ENCODE results near the gene VWA5A.

The VWA5A gene

DNA sequence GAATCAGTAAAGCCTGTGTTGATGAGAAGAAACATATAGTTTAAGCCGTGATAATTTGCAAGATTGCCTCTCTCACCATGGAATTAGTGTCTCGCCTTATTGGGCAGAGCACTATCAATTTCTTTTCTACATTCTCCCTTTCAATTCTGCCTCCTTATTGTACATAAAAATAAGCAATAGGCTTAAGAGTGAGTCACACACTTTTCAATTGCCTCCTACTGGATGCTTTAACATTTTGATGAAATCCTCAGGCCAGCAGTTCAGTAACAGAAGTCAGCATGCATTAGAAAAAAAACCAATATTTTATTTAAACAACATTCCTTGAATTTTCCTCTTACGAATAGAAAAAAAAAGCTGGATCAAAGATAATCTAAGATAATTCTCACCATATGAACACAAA, 33.8 kb upstream of the VWA5A start:
- Mint-ChIP-seq H3K4me1 (ENCODE audit: low read depth) (peaks cover 3% of the 10 kb centered on the region), H3K27me3 (ENCODE audit: low read depth) (peaks cover 25% of the 10 kb centered on the region), H3K36me3 (ENCODE audit: low read depth) (no peaks in the 10 kb centered on the region)

DNA sequence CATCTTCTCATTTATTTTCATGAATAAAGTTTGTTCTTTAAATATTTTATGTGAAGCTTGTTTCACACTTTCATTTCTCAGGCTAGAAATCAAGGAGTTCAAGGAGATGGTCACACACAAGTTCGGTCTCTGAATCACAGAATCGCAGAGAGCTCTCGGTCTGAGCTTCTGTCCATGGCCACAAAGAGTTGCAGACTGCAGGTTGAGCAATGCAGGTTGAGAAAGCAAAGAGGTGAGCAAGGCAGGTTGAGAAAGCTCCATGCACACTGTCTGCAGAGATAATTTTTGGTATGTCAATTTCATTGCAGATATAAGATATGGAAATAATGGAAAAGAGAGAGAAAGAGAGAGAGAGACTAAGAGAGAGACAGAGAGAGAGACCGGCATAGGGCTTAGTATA, 32.9 kb upstream of the VWA5A start:
- Mint-ChIP-seq H3K36me3 (ENCODE audit: low read depth) (no peaks in the 10 kb centered on the region), H3K27me3 (ENCODE audit: low read depth) (peaks cover 24% of the 10 kb centered on the region), H3K4me1 (ENCODE audit: low read depth) (peaks cover under 1% of the 10 kb centered on the region), H3K4me3 (no peak overlapping the region), H3K9me3 (no peaks in the 10 kb centered on the region), H3K27ac (no peak overlapping the region)

More for the DNA sequence above, 33.8 kb upstream of the VWA5A start:
- Mint-ChIP-seq H3K4me3 (no peak overlapping the region), H3K9me3 (no peaks in the 10 kb centered on the region), H3K27ac (no peak overlapping the region)

DNA sequence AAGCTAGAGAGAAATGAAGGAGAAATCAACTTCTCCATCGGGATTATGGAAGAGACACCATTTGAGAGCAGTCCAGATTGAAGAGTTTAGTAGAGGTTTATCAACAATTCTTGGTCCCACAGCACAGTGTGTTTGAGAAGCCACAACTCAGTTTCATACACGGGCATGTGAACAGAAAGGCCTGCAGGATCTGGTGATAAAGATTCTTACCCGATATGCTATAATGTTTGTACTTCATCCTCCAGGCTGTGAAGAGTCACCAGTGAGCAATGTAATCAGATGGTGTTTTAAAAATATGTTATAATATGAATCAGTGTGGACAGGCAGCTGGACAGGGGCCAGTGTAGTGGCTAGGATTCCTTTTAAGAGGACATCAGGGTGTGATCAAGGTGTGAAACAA, 29.7 kb upstream of the VWA5A start:
- no peaks in the 10 kb centered on the region for H3K4me1 Mint-ChIP-seq (ENCODE audit: low read depth)
- H3K4me3 Mint-ChIP-seq, result no peak overlapping the region
- H3K9me3 Mint-ChIP-seq, result no peaks in the 10 kb centered on the region
- H3K27me3 Mint-ChIP-seq (ENCODE audit: low read depth), result peaks cover 23% of the 10 kb centered on the region
- H3K36me3 Mint-ChIP-seq (ENCODE audit: low read depth), result no peaks in the 10 kb centered on the region
- no peak overlapping the region for H3K27ac Mint-ChIP-seq

- Mint-ChIP-seq H3K36me3 (ENCODE audit: low read depth) (no peaks in the 10 kb centered on the region), H3K4me1 (ENCODE audit: low read depth) (no peaks in the 10 kb centered on the region), H3K27me3 (ENCODE audit: low read depth) (peaks cover 27% of the 10 kb centered on the region), H3K9me3 (no peaks in the 10 kb centered on the region), H3K27ac (no peak overlapping the region), H3K4me3 (no peak overlapping the region)
Observed at GRCh38 chr11:124085997-124086846, 29.0 kb upstream of the VWA5A start.

DNA sequence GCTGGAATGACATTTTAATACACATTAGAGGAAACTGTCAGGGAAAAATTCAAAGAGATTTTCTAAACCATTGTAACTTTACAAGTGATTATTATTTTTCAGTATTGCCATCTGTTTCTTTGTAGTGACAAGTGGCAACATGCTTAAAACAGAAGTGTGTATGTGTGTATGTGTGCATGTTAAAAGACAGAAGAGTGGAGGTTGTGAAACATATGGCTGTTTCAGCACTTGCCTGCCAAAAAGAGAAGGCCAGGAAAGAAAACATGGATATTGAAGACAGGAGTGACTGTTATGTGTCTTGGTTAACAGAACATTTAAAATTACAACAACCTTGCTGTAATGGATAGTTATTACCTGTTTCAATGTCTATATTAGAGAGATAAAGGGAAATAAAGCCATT, 24.3 kb upstream of the VWA5A start:
- peaks cover 33% of the 10 kb centered on the region for H3K27me3 Mint-ChIP-seq (ENCODE audit: low read depth)
- H3K4me3 Mint-ChIP-seq, result no peak overlapping the region
- H3K36me3 Mint-ChIP-seq (ENCODE audit: low read depth), result no peaks in the 10 kb centered on the region
- H3K9me3 Mint-ChIP-seq, result no peaks in the 10 kb centered on the region
- H3K27ac Mint-ChIP-seq, result no peak overlapping the region
- no peaks in the 10 kb centered on the region for H3K4me1 Mint-ChIP-seq (ENCODE audit: low read depth)

DNA sequence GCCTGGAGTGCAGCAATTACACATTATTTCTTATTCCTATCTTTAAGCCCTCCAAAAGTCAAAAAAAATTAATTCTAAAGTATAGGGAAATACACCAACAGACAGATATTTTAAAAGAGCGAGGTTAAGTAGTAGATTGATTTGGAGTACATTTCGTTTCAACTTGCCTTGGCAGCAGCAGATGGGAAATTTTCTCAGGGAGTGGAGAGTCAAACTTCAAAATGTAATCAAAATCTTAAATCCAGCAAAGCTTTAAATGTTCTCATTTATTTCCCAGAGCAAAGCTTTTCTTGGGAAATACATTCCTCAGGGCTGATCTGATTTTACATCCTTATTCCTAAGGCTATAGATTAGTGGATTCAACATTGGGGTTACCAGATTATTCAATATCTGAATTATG, 21.9 kb upstream of the VWA5A start:
- H3K4me1 Mint-ChIP-seq (ENCODE audit: low read depth), result no peaks in the 10 kb centered on the region
- no peak overlapping the region for H3K4me3 Mint-ChIP-seq
- H3K27ac Mint-ChIP-seq, result no peak overlapping the region
- H3K9me3 Mint-ChIP-seq, result no peaks in the 10 kb centered on the region
- no peaks in the 10 kb centered on the region for H3K36me3 Mint-ChIP-seq (ENCODE audit: low read depth)
- H3K27me3 Mint-ChIP-seq (ENCODE audit: low read depth), result peaks cover 25% of the 10 kb centered on the region

- Mint-ChIP-seq H3K36me3 (ENCODE audit: low read depth) (no peaks in the 10 kb centered on the region), H3K4me3 (no peak overlapping the region), H3K27me3 (ENCODE audit: low read depth) (peaks cover 22% of the 10 kb centered on the region)
Observed at GRCh38 chr11:124094731-124095130, 20.5 kb upstream of the VWA5A start.

DNA sequence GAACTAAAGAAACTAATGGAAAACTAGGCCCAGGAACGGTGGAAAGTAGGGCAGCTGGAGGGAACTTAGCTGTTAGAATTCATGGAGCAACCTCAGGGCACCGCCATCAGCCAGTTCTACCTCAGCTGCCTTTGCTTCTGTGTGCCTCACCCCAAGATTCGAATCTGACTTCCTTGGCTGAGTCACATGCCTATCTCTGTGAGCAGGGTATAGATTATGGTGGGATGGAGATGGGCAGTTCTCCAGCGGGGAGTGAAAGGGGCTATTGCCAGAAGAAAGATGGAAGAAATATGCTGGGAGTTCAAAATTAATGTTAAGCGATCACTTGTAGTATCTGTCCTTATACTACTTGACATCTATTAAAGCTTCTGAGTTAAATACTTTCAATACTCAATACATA, 18.9 kb upstream of the VWA5A start:
- Mint-ChIP-seq H3K4me1 (ENCODE audit: low read depth) (no peaks in the 10 kb centered on the region), H3K4me3 (no peak overlapping the region), H3K27me3 (ENCODE audit: low read depth) (peaks cover 26% of the 10 kb centered on the region), H3K36me3 (ENCODE audit: low read depth) (no peaks in the 10 kb centered on the region), H3K27ac (no peak overlapping the region), H3K9me3 (no peaks in the 10 kb centered on the region)

More at GRCh38 chr11:124094731-124095130, 20.5 kb upstream of the VWA5A start:
- no peaks in the 10 kb centered on the region for H3K4me1 Mint-ChIP-seq (ENCODE audit: low read depth)
- H3K27ac Mint-ChIP-seq, result no peak overlapping the region
- H3K9me3 Mint-ChIP-seq, result no peaks in the 10 kb centered on the region

- no peak overlapping the region for H3K27ac Mint-ChIP-seq
- no peaks in the 10 kb centered on the region for H3K9me3 Mint-ChIP-seq
- peaks cover 27% of the 10 kb centered on the region for H3K27me3 Mint-ChIP-seq (ENCODE audit: low read depth)
- H3K4me3 Mint-ChIP-seq, result no peak overlapping the region
- H3K4me1 Mint-ChIP-seq (ENCODE audit: low read depth), result no peaks in the 10 kb centered on the region
- no peaks in the 10 kb centered on the region for H3K36me3 Mint-ChIP-seq (ENCODE audit: low read depth)
Observed at GRCh38 chr11:124098141-124098540, 17.1 kb upstream of the VWA5A start.

- Mint-ChIP-seq H3K36me3 (ENCODE audit: low read depth) (no peaks in the 10 kb centered on the region), H3K27me3 (ENCODE audit: low read depth) (peaks cover 39% of the 10 kb centered on the region), H3K27ac (no peak overlapping the region), H3K9me3 (no peaks in the 10 kb centered on the region), H3K4me3 (no peak overlapping the region), H3K4me1 (ENCODE audit: low read depth) (no peaks in the 10 kb centered on the region)
Observed at GRCh38 chr11:124101737-124102136, 13.5 kb upstream of the VWA5A start.

- no peak overlapping the region for H3K4me3 Mint-ChIP-seq
- H3K36me3 Mint-ChIP-seq (ENCODE audit: low read depth), result no peaks in the 10 kb centered on the region
- no peak overlapping the region for H3K27ac Mint-ChIP-seq
- H3K9me3 Mint-ChIP-seq, result no peaks in the 10 kb centered on the region
- peaks cover 56% of the 10 kb centered on the region for H3K27me3 Mint-ChIP-seq (ENCODE audit: low read depth)
- no peaks in the 10 kb centered on the region for H3K4me1 Mint-ChIP-seq (ENCODE audit: low read depth)
Observed at GRCh38 chr11:124108156-124108555, 7.1 kb upstream of the VWA5A start.

DNA sequence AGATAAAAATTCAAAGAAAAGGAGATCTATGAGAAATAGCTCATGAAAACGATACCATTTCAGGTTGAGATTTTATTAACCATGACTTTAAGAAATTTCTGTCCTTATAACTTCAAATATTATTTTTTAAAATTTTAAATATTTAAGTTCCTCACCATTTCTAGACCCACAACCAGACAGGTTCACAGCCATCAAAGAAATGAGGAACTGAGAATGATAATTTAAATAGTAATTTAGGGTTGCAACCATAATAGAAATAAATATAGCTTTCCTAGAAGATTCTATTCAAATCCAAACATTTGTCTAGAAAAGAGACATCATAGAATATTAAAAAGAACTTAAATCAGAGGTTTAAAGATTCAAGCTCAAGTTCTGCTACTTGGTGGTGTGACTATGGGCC, 5.9 kb upstream of the VWA5A start:
- H3K27me3 Mint-ChIP-seq (ENCODE audit: low read depth), result peaks cover 47% of the 10 kb centered on the region
- no peak overlapping the region for H3K27ac Mint-ChIP-seq
- H3K4me3 Mint-ChIP-seq, result no peak overlapping the region
- H3K36me3 Mint-ChIP-seq (ENCODE audit: low read depth), result no peaks in the 10 kb centered on the region
- H3K4me1 Mint-ChIP-seq (ENCODE audit: low read depth), result peaks cover 3% of the 10 kb centered on the region
- H3K9me3 Mint-ChIP-seq, result no peaks in the 10 kb centered on the region

DNA sequence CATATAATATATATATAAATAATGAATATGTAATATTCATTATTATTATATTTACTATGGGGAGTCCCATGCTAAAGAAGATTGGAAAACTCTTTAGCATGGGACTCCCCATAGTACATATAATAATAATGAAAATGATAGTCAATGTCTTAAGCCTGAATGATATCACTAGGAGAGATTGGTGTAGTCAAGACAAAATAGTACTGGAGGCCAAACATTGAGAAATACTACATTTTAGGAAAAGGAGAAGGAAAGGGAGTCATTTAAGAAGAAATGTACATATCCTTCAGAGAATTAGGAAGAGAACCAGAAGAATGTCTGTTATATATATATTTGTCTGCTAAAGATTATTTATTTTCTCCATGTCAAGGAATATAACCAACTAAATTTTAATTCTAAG, 5.0 kb upstream of the VWA5A start:
- H3K36me3 Mint-ChIP-seq (ENCODE audit: low read depth), result no peaks in the 10 kb centered on the region
- no peak overlapping the region for H3K27ac Mint-ChIP-seq
- no peak overlapping the region for H3K4me3 Mint-ChIP-seq
- H3K9me3 Mint-ChIP-seq, result no peaks in the 10 kb centered on the region
- peaks cover 9% of the 10 kb centered on the region for H3K4me1 Mint-ChIP-seq (ENCODE audit: low read depth)
- H3K27me3 Mint-ChIP-seq (ENCODE audit: low read depth), result peaks cover 39% of the 10 kb centered on the region

DNA sequence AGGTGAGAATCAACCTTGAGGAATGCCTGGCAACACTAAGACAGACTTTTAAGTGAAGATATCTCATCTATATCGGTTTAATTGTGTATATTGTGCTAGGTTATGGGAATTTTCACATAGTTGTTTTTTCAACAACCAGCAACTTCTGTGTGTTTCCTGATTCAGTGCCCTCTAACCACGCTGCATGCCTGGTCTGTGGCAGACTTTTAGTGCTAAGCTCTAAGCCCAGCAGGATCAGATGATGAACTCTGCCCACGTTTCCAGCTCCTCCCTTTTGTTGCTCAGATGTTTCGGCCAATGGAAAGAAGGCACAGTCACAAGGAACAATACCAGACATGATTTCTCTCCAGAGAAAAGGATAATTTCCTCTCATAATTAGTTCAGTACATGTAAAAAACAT, 1.4 kb upstream of the VWA5A start:
- no peak overlapping the region for H3K27ac Mint-ChIP-seq
- peaks cover 12% of the 10 kb centered on the region for H3K36me3 Mint-ChIP-seq (ENCODE audit: low read depth)
- H3K4me1 Mint-ChIP-seq (ENCODE audit: low read depth), result peaks cover 25% of the 10 kb centered on the region
- H3K27me3 Mint-ChIP-seq (ENCODE audit: low read depth), result peaks cover 15% of the 10 kb centered on the region
- H3K9me3 Mint-ChIP-seq, result no peaks in the 10 kb centered on the region
- H3K4me3 Mint-ChIP-seq, result no peak overlapping the region

GRCh38 chr11:124115782-124116616, 749 bp downstream of the VWA5A start:
- Mint-ChIP-seq H3K27me3 (ENCODE audit: low read depth) (peaks cover under 1% of the 10 kb centered on the region), H3K4me1 (ENCODE audit: low read depth) (peaks cover 27% of the 10 kb centered on the region), H3K36me3 (ENCODE audit: low read depth) (peaks cover 29% of the 10 kb centered on the region), H3K9me3 (no peaks in the 10 kb centered on the region), H3K27ac (peak overlapping the region; percentile 96), H3K4me3 (peak overlapping the region; percentile 98)

All from T-helper 1 cell treated with Interleukin-12 subunit alpha and Interleukin-12 subunit beta and Interleukin-4 antibody, amounts not matched to agents 30 μg/mL and 1 μg/mL, for 36 hours (primary cell).